Activated CD4-positive, alpha-beta T cell treated with anti-CD3 and anti-CD28 coated beads, Interleukin-2, amount 50 U/mL, for 1 hour (primary cell): Measurements from ENCODE around the gene PEX5L.
"Not testable (repeated sequence)": the region's sequence is repeated elsewhere in the genome, so short reads cannot be mapped to it uniquely, and the experiment has no call there.

ENCODE experiments used
- DNase-seq: peaks from one replicate; pipeline ENCODE4 v3.0.0-alpha.2; 2020

PEX5L gene

GRCh38 chr3:179829401-179829800 lies 207.3 kb downstream of the PEX5L start:
- no peak for DNase-seq

- DNase-seq = no peak
These were observed 208.0 kb downstream of the PEX5L start for GRCh38 chr3:179828738-179829137.

- DNase-seq = no peak
These were observed 210.5 kb downstream of the PEX5L start for GRCh38 chr3:179826247-179826637.

- no peak for DNase-seq
These were observed 211.1 kb downstream of the PEX5L start for GRCh38 chr3:179825527-179826246.

- DNase-seq = no peak
These were observed 214.4 kb downstream of the PEX5L start for GRCh38 chr3:179822296-179822695.

- no peak for DNase-seq
These were observed 217.4 kb downstream of the PEX5L start for GRCh38 chr3:179819379-179819778.

GRCh38 chr3:179812096-179812382 lies 224.7 kb downstream of the PEX5L start:
- no peak for DNase-seq

GRCh38 chr3:179811321-179812095 lies 225.2 kb downstream of the PEX5L start:
- DNase-seq = no peak

GRCh38 chr3:179809639-179810038 lies 227.1 kb downstream of the PEX5L start:
- no peak for DNase-seq

- DNase-seq = no peak
These were observed 229.1 kb downstream of the PEX5L start for GRCh38 chr3:179807588-179807987.

GRCh38 chr3:179806177-179806576 lies 230.6 kb downstream of the PEX5L start:
- no peak for DNase-seq

- no peak for DNase-seq
These were observed 234.9 kb downstream of the PEX5L start for GRCh38 chr3:179801856-179802255.

- no peak for DNase-seq
These were observed 235.5 kb downstream of the PEX5L start for GRCh38 chr3:179801263-179801662.

- DNase-seq = no peak
These were observed 239.5 kb downstream of the PEX5L start for GRCh38 chr3:179797192-179797591.

- DNase-seq = no peak
These were observed 240.3 kb downstream of the PEX5L start for GRCh38 chr3:179796421-179796820.

- no peak for DNase-seq
These were observed 242.4 kb downstream of the PEX5L start for GRCh38 chr3:179794355-179794754.

GRCh38 chr3:179791793-179792192 lies 244.9 kb downstream of the PEX5L start:
- no peak for DNase-seq

GRCh38 chr3:179788996-179789395 lies 247.7 kb downstream of the PEX5L start:
- no peak for DNase-seq

GRCh38 chr3:179782841-179783240 lies 253.9 kb downstream of the PEX5L start:
- not testable (repeated sequence) for DNase-seq

- no peak for DNase-seq
These were observed 261.2 kb downstream of the PEX5L start for GRCh38 chr3:179775416-179776122.

GRCh38 chr3:179772297-179772696 lies 264.4 kb downstream of the PEX5L start:
- no peak for DNase-seq

GRCh38 chr3:179771797-179772196 lies 264.9 kb downstream of the PEX5L start:
- no peak for DNase-seq

- no peak for DNase-seq
These were observed 267.1 kb downstream of the PEX5L start for GRCh38 chr3:179769411-179770247.
